CD4-positive, alpha-beta T cell treated with Interleukin-12 subunit alpha and Interleukin-12 subunit beta, for 1 hour (primary cell): ENCODE measurements around the gene ETV6.
A peak's percentile ranks its signal among the peaks of the same experiment; 100 is the strongest.

Experiments used
- DNase-seq: peaks from one replicate; pipeline ENCODE4 v3.0.0-alpha.2; 2020

The ETV6 gene

DNA sequence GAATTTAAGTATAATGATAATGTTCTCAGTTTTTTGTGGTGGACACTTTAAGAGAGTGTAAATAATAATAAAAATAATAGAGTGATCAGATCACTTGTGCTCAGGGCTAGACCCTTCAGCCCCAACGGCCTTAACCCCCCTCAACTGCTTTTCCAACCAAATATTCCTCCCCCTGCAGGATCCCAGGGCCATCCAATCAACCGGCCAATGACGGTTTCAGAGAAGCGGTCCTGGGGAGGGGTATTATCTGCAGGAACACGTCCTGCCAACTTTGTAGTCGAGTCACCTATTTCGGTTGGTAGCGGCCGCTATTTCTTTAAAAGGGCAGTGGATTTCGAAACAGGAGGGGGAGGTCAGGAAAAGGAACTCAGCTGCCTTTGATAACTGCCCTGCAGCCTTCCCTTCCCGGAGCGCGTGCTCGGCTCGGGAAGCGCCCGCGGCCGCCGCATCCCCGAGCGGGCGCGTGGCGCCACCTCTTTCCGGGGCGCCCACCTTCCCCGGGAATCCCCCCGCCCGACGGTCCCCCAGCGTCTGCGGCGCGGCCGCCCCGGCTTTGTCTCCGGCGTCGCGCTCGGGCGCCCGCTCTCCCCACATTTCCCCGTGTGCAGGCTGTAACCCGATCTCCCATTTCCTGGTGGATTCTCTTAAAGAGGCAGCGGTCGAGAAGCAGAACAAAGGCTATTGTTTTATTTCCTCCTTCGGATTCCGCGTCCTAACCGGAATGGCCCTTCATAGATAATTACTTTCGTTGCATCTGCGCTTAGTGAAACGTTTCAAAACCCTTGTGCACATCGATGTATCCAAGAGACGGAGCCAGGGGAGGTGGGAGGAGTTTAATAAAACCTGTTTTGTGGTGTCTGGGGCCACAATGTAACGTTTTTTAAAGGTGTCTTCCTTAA lies 711 bp upstream of the ETV6 start:
- DNase-seq: peak; percentile 71

DNA sequence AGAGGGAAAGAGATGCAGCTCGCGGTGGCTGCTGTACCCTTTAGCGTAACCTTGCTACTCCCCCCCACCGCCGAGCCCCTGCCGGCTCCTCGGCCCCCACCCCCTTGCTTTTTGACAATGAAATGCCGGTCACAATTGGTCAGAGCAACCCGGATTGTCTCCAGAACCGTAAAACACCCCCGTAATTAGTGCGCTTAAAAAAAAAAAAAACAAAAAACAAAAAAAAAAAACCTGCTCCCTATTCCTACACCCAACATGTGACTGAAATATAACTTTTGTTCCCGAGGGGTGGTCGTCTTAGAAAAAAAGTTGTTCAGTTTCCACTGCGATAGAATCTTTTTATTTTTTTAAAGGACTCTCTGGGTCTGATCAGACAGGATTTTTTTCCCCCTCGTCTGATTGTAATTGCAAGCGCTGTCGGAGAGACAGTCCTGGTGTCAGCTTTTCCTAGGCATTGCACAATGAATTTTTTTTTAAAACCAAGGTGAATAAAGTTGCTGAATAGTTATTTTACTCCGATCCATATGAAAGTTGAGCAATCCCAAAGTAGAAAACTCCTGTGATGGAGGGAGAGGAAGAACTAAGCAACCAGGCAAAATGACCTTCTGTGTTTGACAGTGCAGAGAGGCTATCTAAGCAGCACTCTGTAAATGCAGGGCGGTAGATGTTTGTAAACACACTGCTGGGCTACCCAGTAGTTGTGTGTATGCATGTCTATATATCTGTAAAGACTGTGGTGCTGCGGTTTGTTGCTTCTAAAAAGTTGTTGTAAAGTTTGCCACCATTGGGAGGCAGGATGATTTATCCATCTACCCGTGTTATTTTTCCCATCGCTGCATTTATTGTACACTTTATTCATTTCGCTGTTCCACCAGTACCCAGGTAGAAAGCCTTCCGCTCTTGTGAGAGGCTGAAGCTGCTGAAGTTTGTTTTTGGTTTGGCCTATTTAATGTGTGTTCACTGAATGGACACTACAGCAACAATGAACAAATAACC lies 1.1 kb downstream of the ETV6 start:
- DNase-seq: peak; percentile 35

- DNase-seq: peak; percentile 20
Observed at GRCh38 chr12:11651381-11651780, 1.9 kb downstream of the ETV6 start.

DNA sequence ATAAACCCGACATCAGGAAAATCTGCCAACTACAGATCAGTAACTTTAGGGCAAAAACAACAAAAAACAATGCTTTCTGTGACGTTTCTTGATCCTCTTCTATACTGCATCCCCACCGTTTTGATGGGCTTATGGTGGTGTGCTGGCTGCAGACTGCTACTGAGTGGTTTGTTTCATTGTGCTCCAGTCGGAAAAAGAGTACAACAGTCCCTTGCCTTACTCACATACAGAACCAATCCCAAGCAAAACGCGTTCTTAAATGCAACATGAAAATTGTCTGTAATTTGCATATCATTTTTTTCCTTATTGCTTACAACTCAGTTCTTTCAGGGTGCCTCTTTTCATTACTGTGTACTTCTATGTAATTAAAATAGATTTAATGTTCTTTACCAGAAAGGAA lies 2.3 kb downstream of the ETV6 start:
- DNase-seq: peak; percentile 10

DNA sequence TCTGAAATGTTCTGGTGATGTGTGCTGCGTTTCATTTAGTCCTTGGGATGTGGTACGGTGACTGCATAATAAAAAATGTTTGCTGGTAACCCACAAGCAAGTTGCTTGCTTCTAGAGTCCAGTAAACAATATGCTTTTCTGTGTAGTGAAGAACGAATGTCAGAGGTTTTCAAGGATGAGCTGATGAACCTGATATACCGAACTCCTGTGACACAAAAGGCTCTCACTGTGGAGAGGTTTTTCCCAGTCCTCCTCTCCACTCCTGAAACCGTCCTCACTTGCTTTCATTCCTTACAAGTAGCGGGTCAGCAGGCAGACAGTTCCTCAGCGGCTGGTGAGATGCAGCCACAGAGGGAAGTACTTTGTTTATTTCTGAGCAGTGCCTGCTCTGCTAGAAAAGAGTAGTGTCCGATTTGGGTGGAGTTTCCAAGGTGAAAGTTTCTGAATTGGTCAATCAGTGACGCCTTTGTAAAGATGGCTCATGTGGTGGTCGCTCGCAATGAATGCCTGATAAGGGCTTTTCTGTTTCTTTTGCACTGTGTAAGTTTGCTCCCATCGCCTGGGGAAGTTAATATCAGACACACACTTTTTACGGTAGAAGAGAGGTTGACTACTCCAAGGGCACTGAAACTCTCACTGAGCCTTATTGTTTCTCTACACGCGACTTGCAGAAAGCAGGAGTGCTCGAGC lies 3.0 kb downstream of the ETV6 start:
- DNase-seq: peak; percentile 30

DNA sequence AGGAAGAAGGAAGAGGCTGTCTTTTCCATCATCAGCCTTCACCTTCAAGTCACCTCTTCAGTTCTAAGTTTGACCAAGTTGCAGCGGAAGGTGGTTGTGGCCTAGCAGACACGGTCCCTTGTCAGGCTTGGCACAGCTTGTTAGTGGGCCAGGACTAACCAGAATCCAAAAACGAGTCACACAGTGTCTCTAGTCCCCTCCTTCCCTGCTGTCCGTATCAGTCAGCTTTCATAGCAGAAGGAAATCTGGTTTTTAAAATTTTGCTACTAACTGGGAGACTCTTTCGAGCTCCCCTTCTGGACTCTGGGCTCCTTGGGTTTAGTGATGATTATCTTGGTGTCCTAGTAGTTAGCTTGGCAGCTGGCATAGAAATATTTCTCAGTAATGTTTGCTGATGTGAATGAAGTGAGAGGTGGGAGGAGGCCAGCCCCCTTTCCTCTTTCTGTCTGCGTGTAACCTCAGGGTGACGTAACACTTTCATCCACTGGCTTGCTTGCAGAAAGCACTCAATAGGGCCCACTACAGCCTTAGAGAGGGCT lies 3.8 kb downstream of the ETV6 start:
- DNase-seq: peak; percentile 36

GRCh38 chr12:11654338-11654737 lies 4.9 kb downstream of the ETV6 start:
- no peak for DNase-seq

- DNase-seq: no peak
Observed at GRCh38 chr12:11654802-11655201, 5.3 kb downstream of the ETV6 start.

- DNase-seq: no peak
Observed at GRCh38 chr12:11655842-11656241, 6.4 kb downstream of the ETV6 start.

GRCh38 chr12:11656550-11656949 lies 7.1 kb downstream of the ETV6 start:
- DNase-seq: no peak

GRCh38 chr12:11657511-11657910 lies 8.0 kb downstream of the ETV6 start:
- DNase-seq: no peak

DNA sequence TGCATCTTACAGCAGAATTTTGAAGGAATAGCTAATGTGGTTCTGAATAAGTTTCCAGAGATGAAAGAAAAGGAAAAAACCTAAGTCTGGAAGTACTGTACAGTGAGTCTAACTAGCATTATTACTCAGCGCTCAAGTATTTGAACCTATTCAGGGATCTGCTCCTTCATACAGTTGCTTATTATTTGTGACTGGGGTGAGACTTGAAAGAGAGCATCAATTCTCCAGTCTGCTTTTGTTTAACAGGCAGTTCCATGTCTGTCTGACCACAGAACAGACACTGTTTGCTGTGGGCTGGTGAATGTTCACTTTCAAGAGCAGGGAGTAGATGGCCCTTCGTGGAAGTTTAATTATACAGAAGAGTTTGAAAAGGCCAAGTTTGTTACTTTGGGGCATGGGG lies 9.3 kb downstream of the ETV6 start:
- DNase-seq: no peak

DNA sequence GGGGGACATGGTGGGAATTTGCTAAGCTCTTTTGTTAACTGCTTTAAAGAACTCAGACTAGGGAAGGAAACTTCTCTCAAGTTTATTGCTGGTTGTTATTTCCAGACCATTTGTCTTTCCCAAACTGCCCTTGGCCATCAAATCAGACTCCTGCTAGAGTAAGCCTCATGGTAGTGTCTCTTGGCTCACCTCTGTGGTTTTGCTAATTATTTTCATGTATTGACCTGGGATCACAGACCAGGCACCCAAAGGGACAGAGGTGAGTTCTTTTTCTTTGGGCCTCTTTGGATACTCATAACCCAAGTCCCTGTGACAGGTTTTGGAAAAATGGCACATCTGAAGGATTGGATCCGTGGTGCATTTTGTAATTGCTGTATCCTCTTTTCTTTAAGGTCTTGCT lies 11.2 kb downstream of the ETV6 start:
- no peak for DNase-seq

DNA sequence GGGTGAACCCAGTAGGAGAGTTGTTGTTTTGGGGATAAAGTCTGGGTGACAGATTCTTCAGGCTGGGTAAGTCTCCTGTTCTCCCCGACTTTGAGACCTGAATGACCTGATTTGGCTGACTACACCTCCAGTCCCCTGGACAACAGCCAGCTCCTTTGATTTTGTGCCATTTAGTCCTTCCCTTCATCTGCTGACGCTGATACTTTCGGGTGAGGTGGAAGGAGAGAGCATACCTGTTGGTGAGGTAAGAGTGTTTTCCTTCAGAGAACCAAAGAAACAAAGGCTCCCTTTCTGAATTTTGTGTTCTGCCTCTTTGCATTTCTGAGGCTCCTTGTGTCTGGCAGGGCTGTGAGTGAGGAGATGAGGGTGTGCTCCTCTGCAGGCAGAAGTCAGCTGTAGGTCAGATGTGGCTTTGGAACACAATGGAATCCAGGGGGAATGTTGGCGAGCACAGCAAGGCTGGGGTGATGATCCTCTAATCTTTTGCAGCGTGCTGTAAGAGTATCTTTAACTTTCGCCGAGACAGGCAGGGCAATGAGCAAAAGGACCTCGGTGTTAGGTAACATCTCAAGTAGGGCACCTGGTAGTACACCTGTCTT lies 12.1 kb downstream of the ETV6 start:
- DNase-seq: no peak

- DNase-seq: no peak
Observed at GRCh38 chr12:11662369-11662768, 12.9 kb downstream of the ETV6 start.

DNA sequence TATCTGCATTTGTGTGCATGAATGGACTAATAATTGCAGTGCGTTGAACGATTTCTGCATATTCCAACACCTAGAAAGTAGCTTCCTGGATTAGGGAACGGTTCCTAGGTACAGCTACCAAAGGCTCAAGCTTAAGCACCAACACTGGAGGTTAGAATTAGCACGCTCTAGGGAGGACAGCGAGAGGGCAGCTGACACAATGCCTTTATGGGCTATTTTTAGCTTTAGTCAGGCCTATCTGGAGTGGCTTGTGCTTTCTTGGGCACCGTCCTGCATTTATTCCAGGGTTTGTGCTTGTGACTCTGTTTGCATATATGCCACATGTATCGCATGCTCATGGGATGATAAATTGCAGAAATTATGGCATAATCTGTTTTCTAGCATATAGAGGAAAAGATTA lies 13.7 kb downstream of the ETV6 start:
- DNase-seq: no peak

GRCh38 chr12:11664101-11664500 lies 14.6 kb downstream of the ETV6 start:
- DNase-seq: no peak

GRCh38 chr12:11666131-11667050 lies 16.9 kb downstream of the ETV6 start:
- DNase-seq: no peak

DNA sequence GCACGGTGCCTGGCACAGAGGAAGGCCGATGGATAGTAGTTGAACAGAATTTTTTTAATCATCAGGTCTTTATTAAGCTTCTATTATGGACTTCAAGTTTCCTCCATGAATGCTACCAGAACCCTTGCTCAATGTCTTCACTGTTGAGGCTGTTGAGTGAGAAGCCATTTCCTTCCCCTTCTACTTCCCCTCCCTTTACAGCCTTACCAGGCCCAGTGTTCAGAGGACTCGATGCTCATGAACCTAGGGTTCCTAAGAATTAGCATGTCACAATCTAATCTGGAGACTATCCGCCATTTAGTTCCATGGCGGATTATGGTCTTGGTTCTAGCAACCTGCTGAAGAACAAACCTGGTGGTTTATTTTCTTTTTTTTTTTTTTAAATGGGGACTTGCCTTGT lies 17.7 kb downstream of the ETV6 start:
- no peak for DNase-seq

DNA sequence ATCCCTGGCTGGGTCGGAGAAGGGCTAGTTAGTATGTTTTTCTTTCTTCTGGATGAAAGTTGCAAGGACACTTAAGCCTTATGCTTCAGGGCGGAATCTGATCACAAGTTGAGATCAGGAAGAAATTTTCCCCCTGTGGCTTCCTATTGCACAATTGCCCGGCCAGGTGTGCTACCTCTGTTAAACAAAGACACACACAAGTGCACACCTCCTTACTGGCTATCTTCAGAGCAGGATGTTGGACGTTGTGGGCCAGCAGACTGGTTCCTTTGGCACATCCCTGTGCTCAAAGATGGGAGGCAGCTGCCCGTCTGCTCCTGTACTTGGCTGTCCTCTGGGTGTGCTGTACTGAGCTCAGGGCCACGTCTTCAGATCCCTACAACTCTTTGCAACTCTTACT lies 19.1 kb downstream of the ETV6 start:
- no peak for DNase-seq

DNA sequence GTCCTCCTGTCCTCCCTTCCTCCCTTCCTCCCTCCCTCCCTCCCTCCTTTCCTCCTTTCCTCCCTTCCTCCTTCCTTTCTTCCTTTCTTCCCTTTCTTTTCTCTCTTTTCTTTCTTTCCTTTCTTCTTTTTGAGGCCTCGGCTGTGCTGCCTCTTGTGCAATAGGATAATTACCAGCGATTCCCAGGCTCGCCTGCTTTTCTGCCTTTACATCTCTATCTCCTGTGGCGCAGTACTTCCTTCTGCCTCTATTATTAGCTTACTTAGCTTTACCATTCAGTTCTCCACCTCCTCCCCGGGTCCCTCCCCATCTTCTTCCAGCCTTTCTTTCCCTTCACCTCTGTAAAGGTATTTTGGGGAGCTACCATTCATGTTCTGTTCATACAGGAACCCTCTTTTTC lies 19.9 kb downstream of the ETV6 start:
- DNase-seq: no peak
